HG02798 (cell line): ENCODE data around the gene TRAPPC4.
A peak's percentile ranks its signal among the peaks of the same experiment; 100 is the strongest.
"Not testable (repeated sequence)": the region's sequence is repeated elsewhere in the genome, so short reads cannot be mapped to it uniquely, and the experiment has no call there.

ENCODE experiments used
- ATAC-seq: cut with Tn5 transposase; IDR thresholded peaks from one replicate; pipeline ENCODE4 v1.9.1; 2021; ENCODE audit warnings: mild to moderate bottlenecking; ENCODE audit not compliant: unreplicated experiment, poor library complexity

Gene TRAPPC4

DNA sequence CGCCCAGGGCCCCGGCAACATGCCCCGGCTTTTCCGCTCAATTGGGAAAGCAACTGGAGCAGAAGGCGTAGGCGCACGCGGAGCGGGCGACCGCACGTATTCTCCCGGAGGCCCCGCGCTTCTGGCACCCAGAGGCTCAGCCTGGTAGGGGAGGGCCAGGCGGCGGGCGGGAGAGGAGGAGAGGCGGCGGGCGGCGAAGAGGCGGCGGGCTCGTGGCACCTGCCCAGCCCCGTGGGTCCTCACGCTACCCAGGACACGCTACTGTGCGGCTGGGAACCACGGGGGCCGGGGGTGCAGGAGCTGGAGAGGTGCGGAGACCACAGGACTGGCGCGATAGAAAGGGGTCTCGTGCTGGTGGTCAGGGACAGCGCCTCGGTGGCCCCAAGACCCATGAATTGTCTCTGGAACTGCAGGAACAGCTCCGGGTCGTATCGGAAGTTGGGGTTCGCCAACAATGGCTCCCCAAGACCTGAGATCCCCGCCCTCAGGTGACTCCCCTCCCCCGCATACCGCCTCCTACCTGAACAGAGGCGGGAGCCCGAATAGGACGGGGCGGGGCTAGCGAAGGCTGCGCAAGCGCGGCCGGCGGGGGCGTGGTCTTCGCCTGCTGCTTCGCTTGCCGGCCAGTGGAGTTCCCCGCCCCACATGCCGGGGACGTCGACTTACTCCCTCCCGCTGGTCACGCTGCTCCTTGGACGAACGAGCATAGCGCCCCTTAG is 11.9 kb downstream of the TRAPPC4 start, which contains the start of gene SLC37A4:
SLC37A4 (minus strand) TSS at position 549 of the 719 bp plus-strand sequence.
- peak; percentile 90 for ATAC-seq

DNA sequence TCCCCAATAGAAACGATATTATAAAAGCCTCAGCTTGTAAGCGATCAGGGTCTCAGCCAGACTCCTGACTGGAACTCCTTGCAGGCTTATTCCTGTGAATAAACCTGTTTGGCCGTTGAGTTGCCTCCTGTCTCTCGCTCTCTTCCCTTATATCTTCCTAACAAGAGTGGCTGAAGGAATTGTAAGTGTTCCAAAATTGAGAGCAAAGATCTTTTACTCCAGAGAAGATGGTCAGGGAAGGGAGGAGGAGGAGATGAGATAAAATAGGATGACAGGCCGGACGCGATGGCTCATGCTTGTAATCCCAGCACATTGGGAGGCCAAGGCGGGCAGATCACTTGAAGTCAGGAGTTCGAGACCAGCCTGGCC is 13.3 kb downstream of the TRAPPC4 start:
- no peak for ATAC-seq

DNA sequence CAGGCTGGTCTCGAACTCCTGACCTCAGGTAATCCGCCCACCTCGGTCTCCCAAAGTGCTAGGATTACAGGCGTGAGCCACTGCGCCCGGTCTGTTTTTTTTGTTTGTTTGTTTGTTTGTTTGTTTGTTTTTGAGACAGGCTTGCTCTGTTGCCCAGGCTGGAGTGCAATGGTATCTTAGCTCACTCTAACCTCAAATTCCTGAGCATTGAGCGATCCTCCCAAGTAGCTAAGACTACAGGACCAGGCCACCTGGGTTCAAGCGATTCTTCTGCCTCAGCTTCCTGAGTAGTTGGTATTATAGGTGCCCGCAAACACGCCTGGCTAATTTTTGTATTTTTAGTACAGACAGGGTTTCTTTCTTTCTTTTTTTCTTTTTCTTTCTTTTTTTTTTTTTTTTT is 14.9 kb downstream of the TRAPPC4 start:
- ATAC-seq, result not testable (repeated sequence)

DNA sequence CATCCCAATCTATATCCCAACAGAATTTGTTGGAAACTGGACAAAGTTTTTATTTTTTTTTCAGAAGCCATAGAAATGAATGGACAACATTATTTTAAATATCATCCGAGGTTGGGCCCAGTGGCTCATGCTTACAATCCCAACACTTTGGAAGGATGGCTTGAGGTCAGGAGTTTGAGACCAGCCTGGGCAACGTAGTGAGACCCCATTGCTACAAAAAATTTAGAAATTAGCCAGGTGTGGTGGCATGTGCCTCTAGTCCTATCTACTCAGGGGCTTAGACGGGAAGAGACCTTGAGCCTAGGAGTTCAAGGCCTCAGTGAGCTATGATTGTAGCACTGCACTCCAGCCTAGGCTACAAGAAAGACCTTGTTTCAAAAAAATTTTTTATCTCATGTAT is 16.2 kb downstream of the TRAPPC4 start:
- no peak for ATAC-seq

DNA sequence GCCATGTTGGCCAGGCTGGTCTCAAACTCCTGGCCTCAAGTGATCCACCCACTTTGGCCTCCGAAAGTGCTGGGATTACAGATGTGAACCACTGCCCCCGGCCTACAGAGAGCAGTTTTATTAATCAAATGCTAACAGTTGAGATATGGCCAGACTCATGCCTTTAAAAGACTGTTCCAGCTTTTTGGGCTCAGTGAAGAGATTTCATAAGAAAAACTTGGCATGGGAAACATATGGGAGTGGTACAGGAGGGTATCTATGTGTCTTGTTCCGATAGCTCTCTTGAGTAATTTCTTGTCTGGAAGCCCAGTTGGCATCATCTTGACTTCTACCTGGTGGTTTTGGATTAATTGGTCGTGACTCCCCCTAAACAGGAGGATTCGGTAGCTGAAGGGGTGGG is 20.3 kb downstream of the TRAPPC4 start:
- ATAC-seq, result no peak

DNA sequence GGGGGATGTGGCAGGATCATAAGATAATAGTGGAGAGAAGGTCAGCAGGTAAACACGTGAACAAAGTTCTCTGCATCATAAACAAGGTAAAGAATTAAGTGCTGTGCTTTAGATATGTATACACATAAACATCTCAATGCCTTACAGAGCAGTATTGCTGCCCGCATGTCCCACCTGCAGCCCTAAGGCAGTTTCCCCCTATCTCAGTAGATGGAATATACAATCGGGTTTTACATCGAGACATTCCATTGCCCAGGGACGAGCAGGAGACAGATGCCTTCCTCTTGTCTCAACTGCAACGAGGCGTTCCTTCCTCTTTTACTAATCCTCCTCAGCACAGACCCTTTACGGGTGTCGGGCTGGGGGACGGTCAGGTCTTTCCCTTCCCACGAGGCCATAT is 20.9 kb downstream of the TRAPPC4 start:
- not testable (repeated sequence) for ATAC-seq

DNA sequence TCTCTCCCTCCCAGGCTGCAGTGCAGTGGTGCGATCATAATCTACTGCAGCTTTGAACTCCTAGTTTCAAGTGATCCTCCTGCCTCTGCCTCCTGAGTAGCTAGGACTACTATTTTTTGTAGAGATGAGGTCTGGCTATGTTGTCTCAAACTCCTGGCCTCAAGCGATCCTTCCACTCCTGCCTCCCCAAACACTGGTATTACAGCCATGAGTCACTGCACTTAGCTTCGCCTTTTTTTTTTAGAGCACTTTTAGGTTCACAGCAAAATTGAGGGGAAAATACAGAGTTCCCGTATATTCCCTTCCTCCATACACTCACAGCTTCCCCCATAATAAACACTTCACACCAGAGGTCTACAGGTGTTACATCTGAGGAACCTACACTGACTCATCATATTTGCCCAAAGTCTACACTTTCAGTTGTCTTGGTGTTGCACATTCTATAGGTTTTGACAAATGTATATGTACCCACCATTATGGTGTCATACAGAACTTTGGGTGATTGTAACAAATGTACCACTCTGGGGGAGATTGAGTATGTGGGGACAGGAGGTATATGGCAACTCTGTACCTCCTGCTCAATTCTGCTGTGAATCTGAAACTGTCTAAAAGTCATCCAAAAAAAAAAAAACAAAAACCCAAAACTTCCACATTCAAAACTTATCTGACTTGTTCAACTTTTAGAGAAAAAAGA is 23.4 kb downstream of the TRAPPC4 start:
- no peak for ATAC-seq

DNA sequence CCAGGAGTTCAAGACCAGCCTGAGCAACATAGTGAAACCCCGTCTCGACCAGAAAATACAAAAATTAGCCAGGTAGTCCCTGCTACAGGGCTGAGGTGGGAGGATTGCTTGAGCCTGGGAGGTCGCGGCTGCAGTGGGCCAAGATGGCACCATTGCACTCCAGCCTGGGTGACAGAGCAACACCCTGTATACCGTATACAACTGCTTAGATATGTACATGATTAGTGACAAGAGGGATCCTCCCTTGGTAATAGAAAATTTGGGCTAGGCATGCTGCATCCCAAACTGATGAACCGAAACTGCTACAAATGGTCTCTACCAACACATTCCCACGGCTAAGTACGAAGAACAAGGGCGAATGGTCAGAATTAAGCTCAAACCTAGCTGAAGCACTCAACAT is 24.4 kb downstream of the TRAPPC4 start:
- ATAC-seq, result no peak

DNA sequence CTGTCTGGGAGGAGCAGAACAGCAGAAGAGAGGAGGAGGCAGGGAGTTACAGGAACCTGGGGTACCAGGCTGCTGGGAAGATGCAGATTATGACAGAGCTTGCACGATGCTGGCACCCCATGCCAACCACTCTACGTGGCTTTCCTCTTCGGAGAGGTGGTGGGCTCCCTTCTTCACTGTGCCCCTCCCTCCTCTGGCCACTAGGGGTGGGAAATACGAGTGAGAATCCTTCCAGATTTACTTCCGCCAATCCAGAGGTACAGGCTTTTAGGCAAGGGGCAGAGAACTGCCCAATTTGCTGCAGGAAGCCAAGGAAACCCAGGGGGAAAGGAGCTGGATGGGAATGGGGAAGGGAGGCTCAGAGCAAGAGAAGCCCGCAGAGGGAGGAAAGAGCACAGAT is 26.1 kb downstream of the TRAPPC4 start:
- ATAC-seq, result no peak

DNA sequence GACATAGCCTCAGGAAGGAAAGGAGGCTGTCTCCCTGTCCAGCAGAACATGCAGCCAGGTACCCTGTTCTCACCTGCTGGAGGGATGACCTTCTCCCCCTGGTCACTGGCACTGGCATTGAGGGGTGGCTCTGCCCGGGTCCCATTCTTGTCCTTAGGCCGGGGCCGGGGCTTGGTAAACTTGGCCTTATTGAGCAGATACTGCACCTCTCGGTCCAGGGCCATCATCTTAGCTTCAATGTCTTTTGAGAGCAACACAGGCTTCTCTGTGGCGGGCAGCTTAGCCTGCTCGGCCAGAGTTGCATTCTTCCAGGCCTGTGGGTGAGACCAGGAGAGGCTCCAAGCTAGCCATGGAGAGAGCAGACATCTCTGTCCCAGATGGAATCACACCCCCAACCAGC is 27.9 kb downstream of the TRAPPC4 start:
- no peak for ATAC-seq

DNA sequence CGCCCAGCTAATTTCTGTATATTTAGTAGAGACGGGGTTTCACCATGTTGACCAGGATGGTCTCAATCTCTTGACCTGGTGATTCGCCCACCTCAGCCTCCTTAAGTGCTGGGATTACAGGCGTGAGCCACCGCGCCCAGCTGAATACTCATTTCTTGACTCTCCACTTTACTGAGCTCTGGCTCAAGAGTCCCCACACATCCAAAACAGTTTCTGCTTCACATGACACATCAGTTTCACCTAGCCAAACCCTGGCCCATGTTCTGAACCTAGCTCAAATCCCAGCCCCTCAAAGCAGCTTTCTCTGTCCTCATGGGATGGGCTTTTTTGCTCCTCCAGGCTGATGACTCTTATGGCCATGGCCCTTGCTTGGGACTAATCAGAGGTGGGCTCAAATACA is 28.6 kb downstream of the TRAPPC4 start:
- ATAC-seq, result no peak

DNA sequence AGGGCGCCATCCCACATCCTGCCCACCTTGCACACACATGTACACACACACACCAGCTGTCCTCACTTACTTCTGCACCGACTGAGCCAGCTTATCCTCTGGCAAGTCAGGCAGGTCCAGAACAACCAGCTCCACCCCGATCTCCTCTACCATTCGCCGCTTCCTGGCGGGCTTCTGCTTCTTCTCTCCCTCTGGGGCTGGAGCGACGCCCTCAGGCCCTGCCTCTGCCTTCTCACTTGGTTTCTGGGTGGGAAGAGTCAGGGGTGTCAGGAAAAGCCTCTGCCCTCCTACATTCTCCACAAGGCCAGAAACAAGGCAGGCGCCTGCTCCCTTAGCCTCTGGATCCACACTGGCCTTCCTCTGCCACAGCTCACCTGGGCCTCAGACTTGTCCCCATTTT is 30.1 kb downstream of the TRAPPC4 start:
- no peak for ATAC-seq

DNA sequence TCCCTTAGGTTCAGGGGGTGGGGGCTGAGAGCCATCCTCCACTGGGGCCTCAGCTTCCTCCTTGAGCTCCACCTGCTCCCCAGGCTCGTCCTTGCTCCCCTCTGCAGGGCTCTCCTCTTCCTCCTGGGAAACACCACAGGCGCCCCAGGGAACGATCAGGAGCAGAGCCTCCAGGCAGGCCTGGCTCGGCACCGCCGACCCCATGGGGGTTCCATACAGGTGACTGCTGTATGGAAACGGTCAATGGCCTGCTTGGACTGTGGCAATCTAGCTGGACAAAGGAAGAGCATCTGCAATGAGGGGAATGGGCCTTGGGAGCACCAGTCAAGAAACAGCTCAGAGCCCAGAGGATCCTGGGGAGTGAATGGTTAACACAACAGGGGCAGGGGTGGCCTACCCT is 30.5 kb downstream of the TRAPPC4 start:
- ATAC-seq, result no peak

DNA sequence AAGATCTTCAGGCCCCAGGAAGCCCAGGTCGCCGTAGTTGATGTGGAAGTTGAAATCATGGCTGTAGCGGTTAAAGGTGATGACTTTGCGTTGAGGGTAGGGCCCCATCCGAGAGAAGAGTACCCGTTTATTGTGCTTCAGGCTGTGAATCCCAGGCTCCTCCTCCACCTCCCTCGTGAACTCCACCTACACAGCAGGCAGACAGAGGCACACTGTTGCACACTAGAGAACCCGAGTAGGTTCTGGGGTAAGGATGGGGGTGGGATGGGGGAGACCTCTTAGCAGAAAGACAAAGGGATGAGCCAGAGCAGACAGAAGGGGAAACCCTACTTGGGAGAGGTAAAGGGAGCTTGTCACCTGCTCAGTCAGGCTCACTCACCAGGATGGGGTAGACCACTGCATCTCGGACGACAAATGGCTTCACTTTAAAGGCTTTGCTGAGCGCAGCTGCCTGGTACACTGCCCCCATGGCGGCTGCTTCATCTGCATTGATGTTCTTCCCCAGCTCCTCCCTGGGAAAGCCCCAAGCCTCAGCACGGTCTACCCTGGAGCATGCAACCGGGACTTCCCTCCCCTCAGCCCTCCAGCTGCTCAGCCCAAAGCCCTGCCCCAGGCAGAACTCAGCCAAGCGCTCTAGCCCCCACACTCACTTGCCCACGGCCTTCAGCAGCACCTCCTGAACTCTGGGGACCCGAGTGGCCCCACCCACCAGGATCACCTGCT is 33.0 kb downstream of the TRAPPC4 start:
- ATAC-seq, result peak; percentile 60

DNA sequence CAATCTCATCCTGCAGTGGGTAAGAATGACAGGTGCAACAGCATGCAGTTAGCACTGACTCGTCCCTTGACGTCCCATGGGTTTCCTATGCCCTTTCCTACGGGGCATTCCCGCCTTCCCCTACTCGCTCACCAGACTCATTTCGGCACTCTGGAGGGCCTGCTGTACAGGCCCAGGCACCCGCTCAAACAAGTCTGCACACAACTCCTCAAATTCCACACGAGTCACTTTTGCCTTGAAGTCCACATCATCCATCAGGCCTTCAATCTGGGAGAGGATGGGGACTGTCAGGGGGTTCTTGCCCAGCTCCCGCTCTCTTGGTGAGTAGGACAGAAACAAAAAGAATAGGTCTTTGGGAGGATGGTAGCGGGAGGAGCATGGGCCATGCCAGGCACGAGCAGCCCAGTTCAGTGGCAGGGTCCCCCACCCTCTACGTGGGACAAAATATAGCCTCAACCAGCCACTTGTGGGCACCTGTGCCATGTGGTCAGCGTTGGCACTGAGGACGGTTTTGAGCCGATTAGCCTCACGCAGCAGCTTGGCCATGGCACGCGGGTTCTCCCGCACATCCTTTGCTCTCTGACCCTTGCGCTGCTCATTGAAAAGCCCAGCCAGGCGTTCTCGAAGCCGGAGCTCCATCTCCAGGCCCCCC is 33.7 kb downstream of the TRAPPC4 start:
- ATAC-seq, result no peak

DNA sequence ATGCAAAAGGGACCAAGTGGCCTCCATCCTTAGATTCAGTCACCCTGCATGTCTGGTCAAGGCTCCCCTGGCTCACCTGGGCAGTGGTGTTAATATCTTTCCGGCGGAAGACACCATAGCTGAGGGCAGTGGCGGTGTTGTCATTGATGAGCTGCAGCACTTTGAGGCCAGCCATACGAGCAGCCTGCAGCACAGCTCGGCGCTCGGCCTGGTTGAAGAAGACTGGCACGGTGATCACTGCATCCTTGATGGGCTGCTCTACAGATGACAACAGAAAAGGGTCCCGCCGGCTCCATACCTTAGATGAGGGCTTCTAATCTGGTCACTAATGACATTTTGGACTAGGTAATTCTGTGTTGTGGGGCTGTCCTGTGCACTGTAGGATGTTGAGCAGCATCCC is 35.9 kb downstream of the TRAPPC4 start:
- ATAC-seq, result no peak

DNA sequence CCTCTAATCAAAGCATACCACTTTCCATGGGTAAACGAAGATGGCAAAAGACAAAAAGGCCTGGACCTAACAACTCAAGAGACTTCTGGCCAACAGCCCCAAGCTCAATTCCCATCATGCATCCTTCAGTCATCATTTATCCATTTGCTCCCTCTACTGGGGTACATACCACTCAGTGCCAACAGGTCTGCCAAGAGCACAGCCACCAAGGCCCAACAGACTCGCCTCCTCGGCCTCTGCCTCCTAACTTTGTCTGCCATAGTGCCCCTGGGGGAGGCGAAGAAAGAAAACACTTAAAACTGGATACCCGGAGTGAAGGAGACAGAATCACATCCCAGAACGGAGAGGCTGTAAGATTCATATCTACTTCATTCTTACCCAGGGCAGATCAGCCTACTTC is 37.3 kb downstream of the TRAPPC4 start:
- ATAC-seq, result no peak

DNA sequence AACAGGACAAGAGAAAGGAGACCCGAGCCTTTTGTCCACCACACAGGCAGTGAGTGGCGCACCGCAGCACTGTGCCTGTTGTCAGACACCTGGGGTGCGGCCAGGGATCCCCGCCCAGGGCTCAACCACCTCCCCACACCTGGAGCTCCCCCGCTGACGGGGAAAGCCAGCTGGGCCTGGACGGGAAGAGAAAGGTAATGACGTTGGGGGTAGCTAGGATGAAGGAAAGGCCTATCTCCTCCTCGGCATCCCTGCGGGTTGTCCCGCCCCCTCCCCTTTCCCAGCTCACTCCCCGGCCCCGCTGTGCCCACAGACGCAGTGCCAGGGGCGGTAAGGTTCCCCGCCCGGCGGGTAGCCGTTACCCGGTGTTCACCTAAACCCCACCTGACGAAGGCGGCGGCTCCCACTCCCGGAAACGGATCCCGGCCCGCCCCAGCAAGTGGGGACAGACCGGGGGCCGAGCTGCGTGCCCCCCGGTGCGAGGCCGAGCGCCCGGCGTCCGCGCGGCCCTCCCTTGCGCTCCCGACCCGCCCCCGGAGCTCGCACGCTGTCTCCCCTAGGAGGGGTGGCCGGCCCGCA is 37.9 kb downstream of the TRAPPC4 start:
- peak; percentile 6 for ATAC-seq

DNA sequence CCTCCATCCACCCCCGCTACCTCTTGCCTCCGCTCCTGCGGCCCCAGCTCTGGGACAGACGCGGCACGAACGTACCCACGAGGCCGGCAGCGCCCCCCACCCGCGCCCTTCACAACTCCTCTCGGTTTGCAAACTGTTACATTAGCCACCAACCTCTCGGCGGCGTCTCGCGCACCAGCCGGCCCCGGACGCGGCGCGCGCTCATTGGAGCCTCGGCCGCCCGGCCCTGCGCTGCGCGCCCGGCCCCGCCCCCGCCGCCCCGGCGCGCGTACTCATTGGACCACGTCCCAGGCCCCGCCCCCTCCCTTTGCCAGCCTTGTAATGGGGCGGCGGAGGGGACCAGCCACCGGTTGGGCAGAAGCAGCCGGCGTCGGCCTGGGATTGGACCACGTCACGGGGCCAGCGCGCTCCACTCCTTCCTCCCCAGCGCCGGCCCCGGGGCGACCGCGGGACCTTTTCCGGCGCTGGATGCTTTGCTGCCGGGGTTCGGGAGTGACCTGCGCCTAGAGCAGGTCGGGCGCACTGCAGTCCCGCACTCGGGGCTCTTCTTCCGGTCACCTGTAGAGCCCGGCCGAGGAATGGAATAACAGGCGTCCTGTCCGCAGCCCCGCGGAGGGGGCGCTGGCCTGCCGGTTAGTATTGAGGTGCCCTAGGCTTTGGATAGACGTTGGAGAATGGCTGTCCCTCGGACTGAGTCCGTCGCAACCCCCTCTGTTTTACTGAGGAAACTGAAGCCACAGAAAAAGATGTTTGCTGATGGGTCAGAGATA is 38.6 kb downstream of the TRAPPC4 start, which contains the start of gene HYOU1:
HYOU1 (minus strand) TSS at position 206 of the 770 bp plus-strand sequence. CDS start 1,045 bp downstream, outside the sequence.
- ATAC-seq, result peak; percentile 94

DNA sequence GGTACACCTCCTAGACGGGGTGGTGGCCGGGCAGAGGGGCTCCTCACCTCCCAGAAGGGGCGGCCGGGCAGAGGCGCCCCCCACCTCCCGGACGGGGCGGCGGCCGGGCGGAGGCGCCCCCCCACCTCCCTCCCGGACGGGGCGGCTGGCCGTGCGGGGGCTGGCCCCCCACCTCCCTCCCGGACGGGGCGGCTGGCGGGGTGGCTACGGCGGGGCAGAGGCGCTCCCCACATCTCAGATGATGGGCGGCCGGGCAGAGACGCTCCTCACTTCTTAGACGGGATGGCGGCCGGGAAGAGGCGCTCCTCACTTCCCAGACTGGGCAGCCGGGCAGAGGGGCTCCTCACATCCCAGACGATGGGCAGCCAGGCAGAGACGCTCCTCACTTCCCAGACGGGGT is 40.6 kb downstream of the TRAPPC4 start:
- not testable (repeated sequence) for ATAC-seq
